Measurements from ENCODE around the gene TMEM178B. TPM values are rescaled to one million over a fixed set of nuclear protein-coding genes. Genes with fewer than 3 reads are reported as not detected.
"Not testable (repeated sequence)": the region's sequence is repeated elsewhere in the genome, so short reads cannot be mapped to it uniquely, and the experiment has no call there.

TMEM178B gene
- total RNA-seq, 2 experiments from 2014 or later: 0.18 to 1.9 TPM

GRCh38 chr7:141390339-141390738 lies 316.5 kb downstream of the TMEM178B start:
- Mint-ChIP-seq H3K4me1 (no peaks in the 10 kb centered on the region), H3K4me3 (no peak overlapping the region), H3K27me3 (peaks cover 17% of the 10 kb centered on the region), H3K36me3 (no peaks in the 10 kb centered on the region), H3K9me3 (ENCODE audit: low read depth) (no peaks in the 10 kb centered on the region), H3K27ac (no peak overlapping the region)
- ATAC-seq (no peak), DNase-seq (no peak)
- CTCF ChIA-PET: no interaction called here

DNA sequence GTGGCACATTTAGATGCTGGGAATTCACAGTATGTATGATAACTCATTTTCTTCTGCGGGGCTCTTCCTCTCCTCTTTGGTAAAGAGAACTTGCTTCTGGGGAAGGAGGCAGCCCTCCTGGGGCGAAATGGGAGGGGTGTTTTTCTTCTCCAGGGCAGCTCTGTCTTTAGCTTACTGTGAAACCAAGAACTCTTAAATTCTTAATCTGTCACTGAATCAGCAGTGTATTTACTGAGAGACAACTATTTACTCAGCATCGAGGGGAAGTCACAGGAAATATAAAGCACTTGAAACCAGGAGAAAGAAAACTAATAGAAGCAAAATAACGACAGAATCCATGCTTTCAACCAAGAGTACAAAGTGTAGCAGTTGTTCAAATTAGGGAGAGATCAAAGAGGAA lies 319.2 kb downstream of the TMEM178B start:
- H3K4me1 Mint-ChIP-seq: no peaks in the 10 kb centered on the region

GRCh38 chr7:141397236-141398163 lies 323.6 kb downstream of the TMEM178B start:
- Mint-ChIP-seq H3K27ac (no peak overlapping the region), H3K4me1 (no peaks in the 10 kb centered on the region), H3K9me3 (ENCODE audit: low read depth) (no peaks in the 10 kb centered on the region), H3K27me3 (peaks cover 13% of the 10 kb centered on the region), H3K36me3 (no peaks in the 10 kb centered on the region), H3K4me3 (no peak overlapping the region)
- DNase-seq: no peak
- CTCF ChIA-PET: no interaction called here
- no peak for ATAC-seq

More for the DNA sequence above, 319.2 kb downstream of the TMEM178B start:
- no peak for ATAC-seq
- no peak for DNase-seq
- Mint-ChIP-seq H3K27ac (no peak overlapping the region), H3K4me3 (no peak overlapping the region), H3K27me3 (peaks cover 17% of the 10 kb centered on the region), H3K36me3 (no peaks in the 10 kb centered on the region), H3K9me3 (ENCODE audit: low read depth) (no peaks in the 10 kb centered on the region)
- CTCF ChIA-PET: no interaction called here

DNA sequence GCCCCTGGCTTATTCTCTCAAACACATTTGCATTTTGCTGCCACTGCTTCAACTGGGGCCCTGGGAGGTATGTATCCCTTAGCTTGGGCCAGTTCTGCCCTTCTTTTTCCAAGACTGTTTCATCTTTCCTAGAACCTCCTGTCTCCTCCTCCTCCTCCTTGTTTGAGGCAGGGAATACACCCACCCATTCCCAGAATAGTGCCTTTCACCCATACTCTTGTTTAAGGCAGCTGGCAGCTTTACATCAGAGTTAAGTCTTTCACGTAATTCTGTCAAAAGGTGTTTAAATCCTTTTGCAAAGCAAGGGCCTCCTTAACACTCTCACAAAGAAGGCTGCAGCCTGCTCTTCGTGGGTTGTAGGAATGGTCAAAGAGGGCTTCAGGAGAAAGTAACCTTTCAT lies 326.5 kb downstream of the TMEM178B start:
- CTCF ChIA-PET: no interaction called here
- no peak for DNase-seq
- ATAC-seq: no peak
- Mint-ChIP-seq H3K4me3 (no peak overlapping the region), H3K4me1 (no peaks in the 10 kb centered on the region), H3K27ac (no peak overlapping the region), H3K9me3 (ENCODE audit: low read depth) (no peaks in the 10 kb centered on the region), H3K27me3 (peaks cover 9% of the 10 kb centered on the region), H3K36me3 (no peaks in the 10 kb centered on the region)

DNA sequence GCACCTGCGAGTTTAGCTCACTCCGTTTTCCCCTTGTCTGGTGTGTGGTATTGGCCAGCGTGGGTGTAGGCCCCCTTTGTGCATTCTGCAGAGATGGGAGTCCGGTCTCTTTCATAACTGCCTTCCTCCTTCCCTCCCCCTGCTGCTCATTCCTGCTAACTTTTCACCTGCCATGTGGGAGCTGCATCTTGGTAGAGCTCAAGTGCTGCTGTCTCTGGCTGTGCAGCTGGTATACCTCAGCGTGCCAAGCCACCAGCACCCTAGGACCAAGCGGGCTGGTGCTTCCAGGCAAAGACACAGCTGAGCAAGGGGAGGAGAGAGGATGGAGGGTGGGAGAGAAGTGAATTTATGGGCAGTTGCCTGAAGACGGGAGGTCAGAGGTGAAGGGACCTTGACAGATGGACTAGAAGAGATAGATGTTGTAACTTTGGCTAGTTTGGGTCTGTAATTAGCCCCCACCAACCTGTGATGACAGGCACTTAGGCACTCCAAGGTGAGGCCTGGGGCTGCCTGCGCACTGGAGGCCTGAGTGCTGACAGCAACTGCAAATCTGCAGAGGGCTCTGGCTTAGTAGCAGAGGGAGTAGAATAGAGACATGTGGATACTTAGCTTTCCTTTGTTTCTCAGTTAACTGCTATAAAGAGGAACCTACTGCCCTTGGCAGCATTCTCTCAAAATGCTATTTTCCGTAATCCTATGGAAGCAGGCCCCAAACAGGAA lies 328.6 kb downstream of the TMEM178B start:
- ATAC-seq (no peak), DNase-seq (no peak)
- H3K27me3 Mint-ChIP-seq: peaks cover 11% of the 10 kb centered on the region
- H3K36me3 Mint-ChIP-seq: no peaks in the 10 kb centered on the region
- H3K4me3 Mint-ChIP-seq: no peak overlapping the region
- H3K27ac Mint-ChIP-seq: no peak overlapping the region
- H3K4me1 Mint-ChIP-seq: no peaks in the 10 kb centered on the region
- CTCF ChIA-PET: no interaction called here
- H3K9me3 Mint-ChIP-seq (ENCODE audit: low read depth): no peaks in the 10 kb centered on the region

DNA sequence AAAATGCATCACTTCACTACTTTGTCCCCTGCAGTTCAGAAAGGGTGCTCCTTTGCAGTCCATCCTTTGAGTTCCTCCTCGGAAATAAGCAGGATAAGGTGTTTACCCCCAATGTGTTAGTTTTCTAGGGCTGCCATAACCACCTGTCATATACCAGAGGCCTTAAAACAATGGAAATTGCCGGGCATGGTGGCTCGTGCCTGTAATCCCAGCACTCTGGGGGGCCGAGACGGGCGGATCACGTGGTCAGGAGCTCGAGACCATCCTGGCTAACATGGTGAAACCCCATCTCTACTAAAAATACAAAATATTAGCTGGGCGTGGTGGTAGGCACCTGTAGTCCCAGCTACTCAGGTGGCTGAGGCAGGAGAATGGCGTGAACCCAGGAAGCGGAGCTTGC lies 330.0 kb downstream of the TMEM178B start:
- H3K36me3 Mint-ChIP-seq; CTCF ChIA-PET; H3K4me3 Mint-ChIP-seq; H3K9me3 Mint-ChIP-seq (ENCODE audit: low read depth); DNase-seq; H3K27ac Mint-ChIP-seq; ATAC-seq; H3K4me1 Mint-ChIP-seq: not testable (repeated sequence)
- peaks cover 12% of the 10 kb centered on the region for H3K27me3 Mint-ChIP-seq

- Mint-ChIP-seq H3K36me3 (no peaks in the 10 kb centered on the region), H3K27me3 (peaks cover 23% of the 10 kb centered on the region), H3K4me3 (no peak overlapping the region), H3K27ac (no peak overlapping the region), H3K9me3 (ENCODE audit: low read depth) (no peaks in the 10 kb centered on the region), H3K4me1 (no peaks in the 10 kb centered on the region)
- ATAC-seq (no peak), DNase-seq (no peak)
- CTCF ChIA-PET: no interaction called here
These were observed 332.5 kb downstream of the TMEM178B start for GRCh38 chr7:141406347-141406746.

DNA sequence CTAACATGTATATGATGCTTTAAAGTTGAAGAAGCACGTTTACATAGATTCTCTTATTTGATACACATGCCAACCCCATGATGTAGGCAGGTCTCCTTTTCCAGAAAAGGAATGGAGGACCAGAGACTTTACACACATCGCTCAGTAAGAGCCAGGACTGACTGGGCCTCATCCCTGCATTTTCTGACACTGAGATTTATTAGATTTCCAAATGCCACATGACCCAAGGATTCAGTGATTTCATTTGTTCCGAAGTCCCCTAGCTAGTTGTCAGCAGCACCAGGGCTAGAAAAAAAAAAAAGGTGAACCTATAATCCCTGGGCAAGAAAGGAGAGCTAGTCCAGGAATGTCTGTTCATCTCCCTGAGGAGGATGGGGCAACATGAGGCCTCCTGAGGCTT lies 334.0 kb downstream of the TMEM178B start:
- H3K36me3 Mint-ChIP-seq: no peaks in the 10 kb centered on the region
- H3K27me3 Mint-ChIP-seq: peaks cover 33% of the 10 kb centered on the region
- H3K4me1 Mint-ChIP-seq: no peaks in the 10 kb centered on the region
- no peaks in the 10 kb centered on the region for H3K9me3 Mint-ChIP-seq (ENCODE audit: low read depth)
- ATAC-seq (no peak), DNase-seq (no peak)
- no peak overlapping the region for H3K27ac Mint-ChIP-seq
- CTCF ChIA-PET: no interaction called here
- H3K4me3 Mint-ChIP-seq: no peak overlapping the region

GRCh38 chr7:141408440-141408839 lies 334.6 kb downstream of the TMEM178B start:
- Mint-ChIP-seq H3K27me3 (peaks cover 33% of the 10 kb centered on the region), H3K9me3 (ENCODE audit: low read depth) (no peaks in the 10 kb centered on the region), H3K27ac (no peak overlapping the region), H3K4me3 (no peak overlapping the region), H3K4me1 (no peaks in the 10 kb centered on the region), H3K36me3 (no peaks in the 10 kb centered on the region)
- CTCF ChIA-PET: no interaction called here
- DNase-seq (no peak), ATAC-seq (no peak)

DNA sequence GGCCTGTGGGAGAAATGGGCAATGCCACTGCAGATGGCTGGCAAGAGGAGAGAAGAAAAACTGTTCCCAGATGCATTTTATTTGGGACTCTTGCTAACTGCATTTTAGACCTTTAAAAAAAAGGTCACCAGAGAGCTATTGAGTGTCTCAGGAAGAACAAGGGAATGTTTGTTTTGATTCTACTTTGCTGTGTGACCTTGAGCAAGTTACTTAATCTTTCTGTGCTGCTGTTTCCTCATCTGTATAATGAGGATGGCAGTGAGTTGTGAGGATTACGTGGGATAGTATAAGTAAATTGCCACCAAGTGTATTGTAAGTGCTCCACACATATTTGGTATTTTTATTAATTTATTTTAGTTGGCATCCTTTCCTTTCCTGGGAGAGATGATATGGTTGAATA lies 335.4 kb downstream of the TMEM178B start:
- no peak for DNase-seq
- CTCF ChIA-PET: interaction anchor here (0.6 kb wide), 1 partner anchor 101 kb away, joined by 4 read pairs; no protein-coding TSS in a partner anchor
- no peaks in the 10 kb centered on the region for H3K4me1 Mint-ChIP-seq
- no peaks in the 10 kb centered on the region for H3K9me3 Mint-ChIP-seq (ENCODE audit: low read depth)
- H3K4me3 Mint-ChIP-seq: no peak overlapping the region
- no peaks in the 10 kb centered on the region for H3K36me3 Mint-ChIP-seq
- H3K27me3 Mint-ChIP-seq: peaks cover 33% of the 10 kb centered on the region
- H3K27ac Mint-ChIP-seq: no peak overlapping the region
- ATAC-seq: no peak

DNA sequence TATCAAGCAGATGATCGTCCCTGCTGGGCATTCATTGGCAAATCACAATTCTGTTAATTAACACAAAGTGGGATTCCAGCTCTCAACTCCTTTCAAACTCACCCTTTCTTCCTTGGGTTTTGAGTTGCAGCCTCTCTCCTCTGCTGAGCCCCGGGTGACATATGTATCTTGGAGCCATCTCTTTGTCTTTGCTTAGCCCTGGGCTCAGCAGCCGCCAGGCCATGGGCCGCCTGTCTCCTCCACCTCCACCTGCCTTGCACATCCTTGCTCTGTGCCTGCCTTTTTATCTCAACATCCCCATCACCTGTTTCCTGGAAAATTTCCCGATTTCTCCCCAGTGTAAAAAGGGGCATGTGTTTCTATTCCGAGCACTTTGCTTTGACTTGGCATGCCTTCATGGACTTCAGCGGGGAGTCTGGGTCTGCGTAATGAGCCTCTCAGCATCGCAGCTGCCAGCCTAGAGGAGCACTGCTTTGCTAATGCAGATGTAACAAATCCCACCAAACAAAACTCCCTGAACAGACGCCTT lies 336.0 kb downstream of the TMEM178B start:
- Mint-ChIP-seq H3K4me1 (no peaks in the 10 kb centered on the region), H3K9me3 (ENCODE audit: low read depth) (no peaks in the 10 kb centered on the region), H3K36me3 (no peaks in the 10 kb centered on the region), H3K27me3 (peaks cover 33% of the 10 kb centered on the region), H3K4me3 (no peak overlapping the region), H3K27ac (no peak overlapping the region)
- no peak for DNase-seq
- no peak for ATAC-seq
- CTCF ChIA-PET: no interaction called here

- H3K4me1 Mint-ChIP-seq: no peaks in the 10 kb centered on the region
- peaks cover 33% of the 10 kb centered on the region for H3K27me3 Mint-ChIP-seq
- H3K36me3 Mint-ChIP-seq: no peaks in the 10 kb centered on the region
- no peak overlapping the region for H3K27ac Mint-ChIP-seq
- CTCF ChIA-PET: no interaction called here
- DNase-seq (no peak), ATAC-seq (no peak)
- no peak overlapping the region for H3K4me3 Mint-ChIP-seq
- H3K9me3 Mint-ChIP-seq (ENCODE audit: low read depth): no peaks in the 10 kb centered on the region
These were observed 336.6 kb downstream of the TMEM178B start for GRCh38 chr7:141410353-141411000.

GRCh38 chr7:141411133-141411532 lies 337.3 kb downstream of the TMEM178B start:
- H3K27me3 Mint-ChIP-seq: peaks cover 33% of the 10 kb centered on the region

More at GRCh38 chr7:141411133-141411532, 337.3 kb downstream of the TMEM178B start:
- Mint-ChIP-seq H3K36me3 (no peaks in the 10 kb centered on the region), H3K4me1 (no peaks in the 10 kb centered on the region), H3K9me3 (ENCODE audit: low read depth) (no peaks in the 10 kb centered on the region), H3K27ac (no peak overlapping the region), H3K4me3 (no peak overlapping the region)
- ATAC-seq (no peak), DNase-seq (no peak)
- CTCF ChIA-PET: no interaction called here
